ENCODE measurements around the gene TBC1D3H.
"Not testable (repeated sequence)": the region's sequence is repeated elsewhere in the genome, so short reads cannot be mapped to it uniquely, and the experiment has no call there.

The TBC1D3H gene

DNA sequence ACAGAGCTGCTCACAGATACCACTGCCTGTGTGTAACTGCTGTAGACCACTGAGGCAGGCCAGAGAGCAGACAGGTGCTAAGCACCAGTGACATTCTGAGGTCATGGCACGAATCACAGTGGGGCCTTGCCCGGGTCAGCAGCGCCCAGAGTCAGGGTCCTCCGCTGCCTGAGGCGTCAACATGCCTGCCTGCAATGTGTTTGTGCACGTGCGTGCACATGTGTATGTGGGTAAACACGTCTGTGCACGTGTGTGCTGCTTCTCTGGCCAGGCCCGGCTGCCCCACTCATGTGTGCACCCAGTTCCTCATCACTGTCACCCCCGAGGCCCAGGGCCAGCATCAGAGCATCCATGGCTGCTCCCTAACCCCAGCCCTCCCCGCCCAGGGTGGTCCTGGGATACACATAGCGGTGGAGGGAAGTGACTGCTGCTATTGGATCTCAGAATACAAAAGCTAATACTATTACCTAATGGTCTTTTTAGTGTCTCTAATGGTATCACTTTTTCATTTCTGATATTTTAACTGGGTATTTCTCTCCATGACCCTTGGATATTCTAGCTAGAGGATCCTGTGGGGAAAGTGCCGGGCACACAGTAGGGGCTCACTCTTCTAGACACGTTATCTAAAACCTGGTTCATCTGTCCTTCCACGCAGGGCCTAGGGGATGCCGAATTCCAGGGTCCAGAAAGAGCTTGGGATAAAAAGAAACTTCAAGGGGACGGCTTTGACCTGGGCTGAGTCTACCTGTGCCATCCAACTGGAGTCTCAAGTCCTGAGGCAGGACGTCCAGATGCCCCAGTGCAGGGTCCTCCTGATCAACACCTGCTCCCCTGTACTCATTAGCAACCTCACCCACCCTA, at the start of gene TBC1D3H:
TBC1D3H (minus strand) TSS at position 51 of the 861 bp plus-strand sequence. CDS start 1,540 bp downstream, outside the sequence.
- DNase-seq = not testable (repeated sequence)

DNA sequence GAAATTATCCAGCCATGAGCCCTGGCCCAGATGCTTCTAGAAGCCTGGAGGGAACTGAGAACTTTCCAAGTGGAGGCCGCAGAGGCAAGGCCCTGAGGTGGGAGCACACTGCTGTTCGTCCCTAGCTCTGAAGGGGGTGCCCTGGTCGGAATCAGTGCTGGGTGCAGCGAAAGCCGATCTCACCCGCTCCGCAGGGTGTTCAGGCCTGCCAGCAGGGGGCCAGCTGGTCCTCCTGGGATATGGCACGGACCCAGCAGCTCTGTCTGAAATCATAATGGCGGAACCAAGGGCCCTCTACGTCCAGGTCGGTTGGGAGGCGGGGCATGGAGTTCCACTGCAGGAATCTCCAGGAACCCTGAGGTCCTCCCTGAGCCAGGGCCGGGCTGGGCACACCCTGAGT, 40.7 kb upstream of the TBC1D3H start:
- DNase-seq = not testable (repeated sequence)

GRCh38 chr17:36415180-36415941, 27.1 kb upstream of the TBC1D3H start:
- not testable (repeated sequence) for DNase-seq

DNA sequence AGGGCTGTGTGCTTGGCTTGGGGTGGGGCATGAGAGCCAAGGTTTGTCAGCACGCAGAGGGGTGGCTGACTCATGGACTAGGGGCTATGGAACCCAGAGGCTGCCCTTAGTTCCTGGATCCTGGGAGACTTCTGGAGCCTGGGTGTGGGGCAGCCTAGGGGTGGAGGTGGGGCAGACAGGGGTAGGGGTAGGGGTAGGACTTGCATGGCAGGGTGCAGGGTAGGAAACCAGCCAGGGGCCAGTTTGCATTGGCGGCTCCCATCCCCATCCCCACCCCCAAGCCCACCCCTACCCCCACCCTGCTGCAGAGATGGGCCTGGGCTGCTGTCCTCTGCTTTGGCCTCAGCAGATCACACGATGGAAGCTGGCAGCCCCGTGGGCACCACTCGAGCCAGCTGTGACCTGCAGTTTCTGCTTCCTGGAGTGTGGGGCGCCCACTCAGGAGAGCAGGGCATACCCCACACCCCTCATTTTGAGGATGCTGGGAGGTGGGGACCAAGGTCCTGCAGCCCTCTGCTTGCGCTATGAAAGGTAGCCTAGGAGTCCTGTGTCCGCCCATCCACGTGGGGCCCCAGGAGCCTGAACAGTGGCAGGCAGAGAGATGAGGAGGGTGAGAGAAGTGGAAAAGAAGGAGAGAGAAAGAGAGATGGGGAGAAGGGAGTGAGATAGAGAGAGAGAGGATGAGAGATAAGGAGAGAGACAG, 2.9 kb upstream of the TBC1D3H start:
- not testable (repeated sequence) for DNase-seq

DNA sequence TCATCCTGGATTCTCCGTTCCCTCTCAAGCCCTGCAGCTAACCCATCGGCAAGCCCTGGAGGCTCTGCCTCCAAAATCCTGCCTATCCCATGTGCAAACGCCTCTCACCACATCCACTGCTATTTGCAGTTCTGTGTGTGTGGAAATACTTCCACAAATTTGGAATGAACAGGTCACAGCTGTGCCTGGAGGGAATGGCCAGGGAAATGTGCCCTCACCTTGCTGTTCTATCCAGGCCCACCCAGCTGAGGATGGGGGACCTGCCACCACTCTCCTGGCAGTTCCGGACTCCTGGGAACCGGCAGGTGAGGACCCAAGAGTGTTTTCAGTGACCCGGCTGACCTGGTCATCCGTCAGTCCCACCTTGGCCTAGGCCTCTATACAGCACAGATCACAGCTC, 12.3 kb downstream of the TBC1D3H start:
- not testable (repeated sequence) for DNase-seq

DNA sequence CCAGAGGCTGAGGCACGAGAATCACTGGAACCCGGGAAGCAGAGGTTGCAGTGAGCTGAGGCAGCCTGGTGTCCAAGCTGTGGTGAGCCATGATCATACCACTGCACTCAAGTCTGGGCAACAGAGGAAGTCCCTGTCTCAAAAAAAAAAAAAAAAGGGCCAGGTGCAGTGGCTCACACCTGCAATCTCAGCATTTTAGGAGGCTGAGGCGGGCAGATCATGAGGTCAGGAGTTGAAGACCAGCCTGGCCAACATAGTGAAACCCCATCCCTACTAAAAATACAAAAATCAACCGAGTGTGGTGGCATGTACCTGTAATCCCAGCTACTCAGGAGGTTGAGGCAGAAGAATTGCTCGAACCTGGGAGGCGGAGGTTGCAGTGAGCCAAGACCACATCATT, 25.7 kb downstream of the TBC1D3H start:
- DNase-seq = not testable (repeated sequence)
